GM18870 (cell line): ENCODE measurements around the gene ITGB4.
"Not testable (repeated sequence)": the region's sequence is repeated elsewhere in the genome, so short reads cannot be mapped to it uniquely, and the experiment has no call there.

Source experiments
- ATAC-seq: cut with Tn5 transposase; IDR thresholded peaks from one replicate; pipeline ENCODE4 v1.9.1; 2021; ENCODE audit warnings: moderate library complexity; ENCODE audit not compliant: unreplicated experiment

The ITGB4 gene

DNA sequence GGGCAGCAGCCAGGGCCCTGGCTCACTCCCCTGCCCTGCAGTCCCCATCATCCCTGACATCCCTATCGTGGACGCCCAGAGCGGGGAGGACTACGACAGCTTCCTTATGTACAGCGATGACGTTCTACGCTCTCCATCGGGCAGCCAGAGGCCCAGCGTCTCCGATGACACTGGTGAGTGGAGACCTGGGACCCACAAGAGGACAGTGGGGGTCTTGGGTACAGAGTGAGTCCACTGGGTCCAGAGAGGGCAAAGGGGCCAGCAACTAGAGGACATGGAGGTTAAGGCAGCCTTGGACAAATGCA, 31.1 kb downstream of the ITGB4 start:
- no peak for ATAC-seq

DNA sequence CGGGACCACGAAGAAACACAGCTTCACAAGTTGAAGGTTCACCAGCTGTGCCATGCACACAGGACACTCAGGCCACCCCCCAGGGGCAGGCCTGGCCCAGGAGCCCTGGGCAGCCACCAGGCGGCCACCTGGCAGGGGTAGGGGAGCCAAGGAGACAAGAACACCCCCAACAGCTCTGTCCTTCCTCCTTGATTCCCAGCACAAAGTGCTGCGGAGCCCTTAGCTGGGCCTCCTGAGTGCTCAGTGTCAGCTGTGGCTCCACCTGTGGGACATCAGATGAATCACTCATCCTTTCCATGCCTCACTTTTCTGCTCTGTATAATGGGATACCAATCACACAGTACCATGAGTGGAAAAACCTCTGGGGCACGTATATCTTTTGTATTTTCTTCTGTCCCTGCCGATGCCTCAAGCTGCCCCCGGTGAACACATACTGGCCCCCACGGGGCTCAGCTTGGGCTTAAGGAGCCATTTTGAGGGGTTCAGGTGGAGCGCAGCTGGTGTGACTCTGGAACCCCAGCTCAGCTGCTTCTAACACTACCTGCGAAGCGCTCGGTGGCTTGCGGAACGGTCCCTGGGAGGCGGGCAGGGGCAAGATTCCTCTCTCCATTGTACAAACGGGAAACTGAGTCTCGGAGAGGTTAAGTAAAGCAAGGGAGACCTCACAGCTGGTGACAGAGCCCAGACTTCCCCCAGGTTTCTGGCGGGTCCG, 31.7 kb downstream of the ITGB4 start:
- ATAC-seq, result no peak

DNA sequence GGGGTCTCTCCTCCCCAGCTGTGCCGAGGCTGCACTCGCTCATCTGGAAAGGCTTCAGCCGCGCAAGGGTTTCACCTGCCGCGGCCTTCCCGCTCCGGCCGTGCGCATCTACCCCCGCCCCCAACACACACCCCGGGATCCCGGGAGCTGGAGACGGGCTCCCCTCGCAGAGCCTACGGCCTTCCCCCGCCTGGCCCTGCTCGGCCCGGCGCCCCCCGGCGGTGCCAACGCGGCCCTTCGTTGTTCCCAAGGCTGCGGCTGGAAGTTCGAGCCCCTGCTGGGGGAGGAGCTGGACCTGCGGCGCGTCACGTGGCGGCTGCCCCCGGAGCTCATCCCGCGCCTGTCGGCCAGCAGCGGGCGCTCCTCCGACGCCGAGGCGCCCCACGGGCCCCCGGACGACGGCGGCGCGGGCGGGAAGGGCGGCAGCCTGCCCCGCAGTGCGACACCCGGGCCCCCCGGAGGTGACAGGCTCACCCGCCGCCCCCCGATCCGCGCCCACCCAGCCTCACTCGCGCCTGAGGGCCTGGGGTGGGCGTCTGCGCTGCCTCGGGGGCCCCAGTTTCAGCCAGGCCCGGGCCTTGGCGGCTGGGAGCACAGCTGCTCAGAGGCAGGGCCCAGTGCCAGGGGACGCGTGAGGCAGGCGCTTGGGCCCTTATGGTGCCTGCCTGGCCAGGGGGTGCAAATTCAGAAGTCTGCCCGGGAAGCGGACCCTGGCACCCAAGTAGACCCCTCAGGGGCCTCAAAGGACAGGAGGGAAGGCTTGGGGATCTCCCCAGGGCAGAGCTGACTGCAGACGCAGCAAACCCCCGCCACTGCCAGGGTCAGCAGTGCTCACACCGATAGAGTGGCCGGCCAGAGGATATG, 32.5 kb downstream of the ITGB4 start:
- ATAC-seq, result no peak

DNA sequence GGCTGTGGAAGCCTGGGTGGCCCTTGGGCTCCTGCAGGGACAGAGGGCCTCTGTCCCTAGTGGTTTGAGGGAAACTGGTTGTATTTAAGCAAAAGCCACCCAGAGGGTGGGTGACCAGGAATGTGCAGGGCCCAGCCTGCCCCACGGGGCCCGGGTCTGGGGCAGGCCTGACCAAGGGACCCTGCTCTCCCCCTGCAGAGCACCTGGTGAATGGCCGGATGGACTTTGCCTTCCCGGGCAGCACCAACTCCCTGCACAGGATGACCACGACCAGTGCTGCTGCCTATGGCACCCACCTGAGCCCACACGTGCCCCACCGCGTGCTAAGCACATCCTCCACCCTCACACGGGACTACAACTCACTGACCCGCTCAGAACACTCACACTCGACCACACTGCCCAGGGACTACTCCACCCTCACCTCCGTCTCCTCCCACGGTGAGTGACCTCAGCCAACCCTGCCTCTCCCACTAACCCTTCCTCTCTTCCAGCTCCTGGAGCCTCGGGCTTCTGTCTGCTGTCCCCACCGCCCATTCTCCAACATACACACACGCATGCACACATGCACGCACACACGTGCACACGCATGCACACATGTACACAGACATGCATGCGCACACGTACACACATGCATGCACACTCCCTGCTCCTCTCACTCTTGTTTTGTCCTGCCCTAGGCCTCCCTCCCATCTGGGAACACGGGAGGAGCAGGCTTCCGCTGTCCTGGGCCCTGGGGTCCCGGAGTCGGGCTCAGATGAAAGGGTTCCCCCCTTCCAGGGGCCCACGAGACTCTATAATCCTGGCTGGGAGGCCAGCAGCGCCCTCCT, 33.3 kb downstream of the ITGB4 start:
- no peak for ATAC-seq

DNA sequence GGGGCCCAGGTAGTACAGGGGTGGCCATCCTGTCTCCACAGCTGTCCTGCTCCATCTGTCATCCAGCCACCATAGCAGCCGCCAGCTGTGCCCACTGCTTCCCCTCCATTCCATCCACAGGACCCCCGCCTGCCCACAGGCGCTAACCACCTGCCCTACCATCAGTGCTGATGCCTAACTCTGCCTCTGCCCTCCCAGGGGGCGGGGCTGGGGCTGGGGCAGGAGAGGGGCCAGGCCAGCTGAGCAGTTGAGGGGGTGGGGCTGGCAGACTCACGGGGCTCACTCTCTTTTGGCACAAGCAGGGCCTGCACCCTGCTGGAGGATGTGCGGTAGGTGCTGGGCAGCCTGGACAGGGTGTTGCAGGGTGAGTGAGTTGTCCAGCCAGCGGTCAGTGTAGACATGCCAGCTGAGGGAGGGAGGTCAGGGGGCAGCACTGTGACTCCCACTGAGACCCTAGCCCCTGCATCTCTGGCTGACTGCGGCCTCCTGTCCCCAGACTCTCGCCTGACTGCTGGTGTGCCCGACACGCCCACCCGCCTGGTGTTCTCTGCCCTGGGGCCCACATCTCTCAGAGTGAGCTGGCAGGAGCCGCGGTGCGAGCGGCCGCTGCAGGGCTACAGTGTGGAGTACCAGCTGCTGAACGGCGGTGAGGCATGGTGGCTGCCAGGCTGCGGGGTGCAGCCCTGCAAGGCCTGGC, 34.1 kb downstream of the ITGB4 start:
- no peak for ATAC-seq

DNA sequence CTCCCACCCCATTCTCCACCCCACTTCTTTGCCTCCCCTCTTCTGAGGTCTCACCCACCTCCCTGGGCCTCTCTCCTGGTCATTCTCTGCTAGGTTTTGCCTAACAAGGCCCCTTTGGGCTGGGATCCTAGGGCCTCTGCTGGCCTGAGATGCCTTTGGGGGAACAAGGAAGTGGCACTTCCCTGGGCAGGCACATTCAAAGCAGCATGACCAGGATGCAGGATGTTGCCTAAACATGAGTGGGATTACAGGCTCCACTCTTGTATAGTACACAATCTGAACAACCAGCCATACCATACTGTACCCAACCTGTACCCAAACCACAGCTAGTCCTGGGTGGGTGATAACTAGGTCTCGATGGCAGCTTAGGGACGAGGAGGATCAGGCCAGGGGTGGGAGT, 34.7 kb downstream of the ITGB4 start:
- no peak for ATAC-seq

DNA sequence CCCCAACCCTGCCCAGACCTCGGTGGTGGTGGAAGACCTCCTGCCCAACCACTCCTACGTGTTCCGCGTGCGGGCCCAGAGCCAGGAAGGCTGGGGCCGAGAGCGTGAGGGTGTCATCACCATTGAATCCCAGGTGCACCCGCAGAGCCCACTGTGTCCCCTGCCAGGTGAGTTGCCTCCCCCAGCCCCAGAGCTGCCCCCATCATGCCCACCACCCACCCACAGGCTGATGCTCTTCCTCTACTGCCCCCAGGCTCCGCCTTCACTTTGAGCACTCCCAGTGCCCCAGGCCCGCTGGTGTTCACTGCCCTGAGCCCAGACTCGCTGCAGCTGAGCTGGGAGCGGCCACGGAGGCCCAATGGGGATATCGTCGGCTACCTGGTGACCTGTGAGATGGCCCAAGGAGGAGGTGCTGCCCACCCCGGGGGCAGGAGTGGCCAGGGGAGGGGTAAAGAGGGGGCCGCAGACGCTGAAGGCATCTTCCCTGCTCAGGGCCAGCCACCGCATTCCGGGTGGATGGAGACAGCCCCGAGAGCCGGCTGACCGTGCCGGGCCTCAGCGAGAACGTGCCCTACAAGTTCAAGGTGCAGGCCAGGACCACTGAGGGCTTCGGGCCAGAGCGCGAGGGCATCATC, 35.3 kb downstream of the ITGB4 start:
- ATAC-seq, result no peak

DNA sequence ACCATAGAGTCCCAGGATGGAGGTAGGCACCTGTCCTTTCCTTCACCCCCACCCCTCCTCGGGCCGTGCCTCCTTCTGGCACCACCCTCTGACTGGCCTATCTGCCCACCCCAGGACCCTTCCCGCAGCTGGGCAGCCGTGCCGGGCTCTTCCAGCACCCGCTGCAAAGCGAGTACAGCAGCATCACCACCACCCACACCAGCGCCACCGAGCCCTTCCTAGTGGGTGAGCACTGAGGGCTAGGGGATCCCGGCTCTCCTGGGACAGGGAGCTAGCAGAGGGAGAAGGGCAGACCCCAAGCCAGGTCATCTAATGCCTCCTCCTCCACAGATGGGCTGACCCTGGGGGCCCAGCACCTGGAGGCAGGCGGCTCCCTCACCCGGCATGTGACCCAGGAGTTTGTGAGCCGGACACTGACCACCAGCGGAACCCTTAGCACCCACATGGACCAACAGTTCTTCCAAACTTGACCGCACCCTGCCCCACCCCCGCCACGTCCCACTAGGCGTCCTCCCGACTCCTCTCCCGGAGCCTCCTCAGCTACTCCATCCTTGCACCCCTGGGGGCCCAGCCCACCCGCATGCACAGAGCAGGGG, 35.9 kb downstream of the ITGB4 start:
- ATAC-seq, result no peak

DNA sequence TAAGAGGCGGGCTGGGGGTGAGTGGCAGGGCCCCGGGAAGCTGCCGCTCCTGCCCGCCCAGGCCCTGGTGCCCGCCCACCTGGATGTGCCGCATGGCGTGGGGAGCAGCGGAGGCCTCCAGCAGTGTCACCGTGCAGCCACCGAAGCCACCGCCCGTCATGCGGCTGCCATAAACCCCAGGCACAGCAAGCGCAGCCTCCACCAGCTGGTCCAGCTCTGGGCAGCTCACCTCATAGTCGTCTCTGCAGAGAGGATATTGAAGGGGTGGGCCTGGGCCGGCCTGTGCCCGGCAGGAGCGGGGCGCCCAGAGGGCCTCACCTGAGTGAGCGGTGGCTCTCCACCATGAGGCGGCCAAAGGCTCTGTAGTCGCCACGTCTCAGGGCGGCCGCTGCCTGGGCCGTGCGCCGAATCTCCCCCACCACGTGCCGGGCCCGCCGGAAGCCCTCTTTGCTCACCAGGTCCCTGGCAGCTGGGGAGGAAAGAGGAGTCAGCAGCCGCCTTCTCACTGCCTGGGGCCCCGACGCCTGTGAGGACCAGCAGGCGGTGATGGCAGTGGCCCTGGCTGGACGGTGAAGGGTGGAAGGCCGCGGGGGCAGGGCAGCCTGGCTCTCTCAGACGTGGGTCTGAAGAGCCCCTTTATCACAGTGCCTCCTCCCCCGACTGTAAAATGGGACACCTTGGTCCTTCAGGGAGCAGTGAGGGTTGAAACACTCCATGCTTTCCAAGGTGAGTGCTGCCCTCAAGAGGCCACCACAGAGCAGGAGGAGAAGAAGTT, 37.1 kb downstream of the ITGB4 start:
- no peak for ATAC-seq

DNA sequence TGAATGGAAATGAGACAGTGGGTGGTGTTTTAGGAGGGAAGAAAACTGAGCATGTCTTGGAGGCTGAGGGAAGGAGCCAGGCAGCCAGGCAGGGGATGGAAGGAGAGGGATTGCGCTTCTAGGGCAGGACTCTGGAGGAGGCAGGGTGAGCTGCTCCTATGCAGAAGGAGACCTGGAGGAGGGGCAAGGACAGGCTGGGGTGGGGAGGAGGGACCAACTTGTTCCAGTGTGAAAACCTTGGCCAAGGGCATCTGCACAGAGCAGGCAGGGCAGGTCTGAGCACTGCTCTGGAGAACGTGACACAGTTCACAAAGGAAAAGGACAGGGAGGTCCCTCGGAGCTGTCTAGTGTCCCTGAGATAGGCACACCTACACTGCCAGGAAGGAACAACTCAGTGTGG, 38.2 kb downstream of the ITGB4 start:
- no peak for ATAC-seq

DNA sequence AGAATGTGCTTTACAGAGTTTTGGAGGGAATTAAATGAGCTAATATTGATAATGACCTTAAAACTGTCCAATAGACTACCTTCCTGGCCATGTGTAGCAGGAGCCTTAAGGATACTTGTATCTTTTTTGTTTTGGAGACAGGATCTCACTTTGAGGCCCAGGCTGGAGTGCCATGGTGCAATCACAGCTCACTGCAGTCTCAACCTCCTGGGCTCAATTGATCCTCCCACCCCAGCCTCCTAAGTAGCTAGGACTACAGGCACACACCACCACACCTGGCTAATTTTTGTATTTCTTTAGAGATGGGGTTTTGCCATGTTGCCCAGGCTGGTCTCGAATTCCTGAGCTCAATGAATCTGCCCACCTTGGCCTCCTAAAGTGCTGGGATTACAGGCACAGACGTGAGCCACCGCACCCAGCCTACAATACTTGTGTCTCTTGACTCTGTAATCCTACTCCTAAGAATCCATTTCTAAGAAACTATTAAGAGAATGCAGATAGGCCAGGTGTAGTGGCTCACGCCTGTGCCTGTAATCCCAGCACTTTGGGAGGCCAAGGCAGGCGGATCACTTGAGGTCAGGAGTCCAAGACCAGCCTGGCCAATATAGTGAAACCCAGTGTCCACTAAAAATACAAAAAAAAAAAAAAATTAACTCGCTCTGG, 38.9 kb downstream of the ITGB4 start:
- ATAC-seq, result not testable (repeated sequence)

DNA sequence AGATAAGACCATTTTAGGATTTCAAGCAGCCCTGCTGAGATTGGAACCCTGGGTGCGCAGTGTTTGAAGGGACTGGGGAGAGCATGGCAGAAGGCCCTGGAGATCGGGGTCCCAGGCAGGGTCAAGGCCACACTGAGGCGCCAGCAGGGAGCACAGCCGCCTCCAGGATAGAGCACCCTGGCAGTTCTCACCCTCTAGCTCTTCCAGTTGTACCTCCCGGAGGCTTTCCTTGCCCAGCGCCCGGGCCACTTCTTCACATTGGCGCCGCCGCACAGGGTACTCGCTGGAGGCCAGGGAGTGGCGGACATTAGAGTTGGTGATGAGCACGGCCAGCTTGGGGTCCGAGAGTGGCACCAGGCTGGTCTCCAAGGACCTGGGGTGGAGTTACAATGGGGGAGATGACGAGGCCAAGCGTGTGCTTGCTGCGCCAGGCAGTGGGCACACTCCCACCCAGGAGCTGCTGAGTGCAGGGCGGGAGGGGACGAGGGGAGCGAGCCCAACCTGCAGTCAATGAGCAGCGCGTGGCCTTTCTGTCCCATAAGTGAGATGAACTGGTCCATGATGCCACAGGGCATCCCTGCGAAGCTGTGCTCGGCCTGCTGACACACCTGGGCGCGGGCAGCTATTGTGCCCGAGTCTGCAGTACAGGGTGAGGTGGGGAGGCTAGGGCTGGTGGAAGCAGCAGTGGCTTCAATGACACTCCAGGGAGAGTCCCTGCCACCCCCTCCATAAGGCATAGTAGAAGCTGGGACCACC, 41.4 kb downstream of the ITGB4 start:
- ATAC-seq, result no peak

DNA sequence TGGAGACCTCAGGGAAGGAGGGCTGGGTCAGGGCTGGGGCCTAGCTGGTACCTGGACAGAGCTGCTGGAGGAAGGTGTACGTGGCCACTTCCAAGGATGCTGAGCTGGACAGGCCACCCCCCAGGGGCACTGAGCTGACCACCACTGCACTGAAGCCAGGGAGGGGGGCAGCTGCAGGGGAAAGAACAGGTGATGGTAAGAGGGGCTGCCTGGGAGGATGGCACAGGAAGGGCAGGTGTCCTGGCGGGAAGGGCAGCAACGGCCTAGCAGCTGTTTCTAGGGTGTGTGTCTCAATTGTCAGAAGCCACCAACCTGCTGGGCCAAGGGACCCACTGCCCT, 42.0 kb downstream of the ITGB4 start:
- ATAC-seq, result no peak

DNA sequence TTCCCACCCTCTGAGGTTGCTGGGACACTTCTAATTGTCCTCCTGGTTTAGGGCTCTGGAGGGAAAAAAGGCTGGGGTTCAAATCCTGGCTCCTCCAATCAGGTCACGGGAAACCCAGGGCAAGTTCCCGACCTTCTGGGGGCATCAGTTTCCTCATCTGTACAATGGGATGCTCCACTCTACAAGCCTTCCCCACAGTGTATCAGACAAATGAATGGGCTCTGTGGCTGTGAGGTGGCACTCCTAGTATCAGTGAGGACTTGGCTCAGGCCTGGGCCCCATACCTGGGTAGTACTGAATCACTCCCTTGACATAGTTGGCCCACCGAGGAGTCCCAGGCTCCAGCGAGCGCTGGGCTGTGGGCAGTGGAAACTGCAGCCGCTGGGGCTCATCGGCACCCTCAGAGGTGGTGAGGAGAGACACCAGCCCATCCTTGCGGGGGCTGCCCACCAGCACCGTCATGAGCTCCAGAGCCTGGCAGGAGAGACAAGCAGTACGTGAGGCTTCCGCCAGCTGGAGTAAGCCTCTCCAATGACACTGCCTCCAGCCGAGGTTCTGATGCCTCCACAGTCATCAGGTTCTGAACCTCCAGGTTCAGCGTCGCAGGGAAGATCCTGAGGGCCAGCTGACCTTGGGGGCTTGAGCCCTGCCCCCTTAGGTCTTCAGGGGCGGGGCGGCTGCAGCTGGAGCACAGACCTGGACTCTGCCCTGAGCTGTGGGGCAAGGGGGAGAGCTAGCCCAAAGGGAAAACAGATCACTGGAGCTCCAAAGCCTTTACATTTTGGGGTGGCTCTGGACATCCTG, 42.6 kb downstream of the ITGB4 start:
- ATAC-seq, result no peak

DNA sequence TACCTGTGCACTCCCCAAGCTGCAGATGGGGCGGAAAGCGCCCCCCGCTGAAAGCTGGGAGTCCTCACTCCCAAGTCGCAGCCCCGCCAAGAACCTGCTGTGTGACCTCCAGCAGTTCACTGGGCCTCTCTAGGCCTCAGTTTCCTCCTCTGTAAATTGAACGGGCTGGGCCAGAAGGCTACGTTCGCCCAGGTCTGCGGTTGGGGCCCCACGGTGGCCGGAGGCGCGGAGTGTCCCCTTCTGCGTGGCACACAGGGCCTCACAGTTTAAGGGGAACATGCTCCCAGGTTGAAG, 43.1 kb downstream of the ITGB4 start:
- ATAC-seq, result no peak

DNA sequence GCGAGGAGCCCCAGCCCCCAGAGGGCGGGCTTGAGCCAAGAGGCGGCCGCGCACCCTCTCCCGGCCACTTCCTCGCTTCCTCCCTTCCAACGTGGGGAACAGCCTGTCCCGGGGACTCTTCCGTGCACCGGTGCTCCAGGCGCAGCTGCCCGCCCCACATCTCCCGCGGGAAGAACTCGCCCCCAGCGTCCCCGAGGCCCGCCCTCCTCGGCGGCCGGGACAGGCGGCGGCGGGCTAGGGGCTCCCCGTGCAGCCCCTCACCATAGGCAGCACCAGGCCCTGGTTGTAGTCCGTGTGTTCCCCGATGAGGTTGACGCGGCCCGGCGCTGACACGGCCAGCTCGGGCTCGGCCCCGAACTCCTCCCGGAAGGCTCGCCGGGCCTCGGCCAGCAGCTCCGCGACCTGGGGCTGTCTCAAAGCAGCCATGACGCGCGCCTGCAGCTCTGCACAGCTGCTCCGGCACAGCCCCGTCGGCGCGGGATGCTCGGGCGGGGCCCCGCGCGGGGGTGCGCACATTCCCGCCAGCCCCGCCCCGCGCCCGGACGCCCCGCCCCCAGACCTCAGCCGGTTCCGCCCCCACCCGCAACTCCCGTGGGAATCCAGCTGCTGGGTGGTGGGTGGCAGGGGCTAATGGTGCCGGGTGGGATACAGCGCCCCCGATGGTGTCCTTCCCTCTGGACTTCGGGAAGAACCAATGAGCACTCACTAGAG, 43.6 kb downstream of the ITGB4 start, which contains the start of gene GALK1:
GALK1 (minus strand) TSS at position 482 of the 711 bp plus-strand sequence; CDS start at position 426, 56 bp downstream.
- ATAC-seq, result no peak

DNA sequence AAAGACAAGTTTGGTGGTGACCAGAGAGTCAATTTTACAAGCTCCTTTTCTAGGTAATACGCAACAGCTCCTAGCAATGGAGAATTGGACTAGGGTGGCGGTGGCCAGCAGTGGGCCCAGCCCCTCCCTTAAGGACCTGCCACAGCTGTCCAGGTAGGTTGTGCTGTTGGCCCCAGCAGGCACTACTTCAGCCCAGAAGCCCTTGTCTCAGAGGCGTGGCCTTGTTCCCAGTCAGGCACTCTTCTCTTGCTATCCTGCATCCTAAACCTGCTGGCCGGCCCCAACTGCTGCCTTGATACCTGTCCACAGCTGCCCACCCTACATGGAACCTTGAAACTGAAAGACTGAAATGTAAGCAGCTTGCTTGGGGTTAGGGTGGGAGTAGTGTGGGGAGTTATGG, 44.7 kb downstream of the ITGB4 start:
- ATAC-seq, result no peak
